Adrenal gland (tissue), 12 donors: ENCODE measurements around the gene KCNMA1. TPM values are rescaled to one million over a fixed set of nuclear protein-coding genes. Genes with fewer than 3 reads are reported as not detected.

Experiments
- DNase-seq, 7 donors: peaks; one replicate each; pipeline ENCODE4 v3.0.0-alpha.2; 2019 to 2020
- H3K27ac ChIP-seq, 5 donors: fragments of 200-600 bp; sonication (generic) in 4 of 5; 1 replicate in 3 of 5; 2 replicates in 2 of 5; pipeline versions ENCODE4 v1.5.1 to v1.8.0; 2016 to 2020; ENCODE audit warnings: mild to moderate bottlenecking in 1 of 5
- H3K27me3 ChIP-seq: fragments of 200-600 bp; 2 replicates; pipeline ENCODE4 v1.8.0; 2021
- H3K36me3 ChIP-seq, 2 donors: fragments of 200-600 bp; replicated peaks in 1 of 2; 1 replicate in 1 of 2; 2 replicates in 1 of 2; pipeline versions ENCODE4 v1.5.1 to v1.8.0; 2018 to 2022
- H3K4me1 ChIP-seq, 2 donors: fragments of 200-600 bp; replicated peaks in 1 of 2; 1 replicate in 1 of 2; 2 replicates in 1 of 2; pipeline versions ENCODE4 v1.5.1 to v1.8.0; 2018 to 2021
- H3K4me3 ChIP-seq, 4 donors: fragments of 200-600 bp; sonication (generic) in 3 of 4; one replicate each; pipeline ENCODE4 v1.5.1; 2016 to 2018
- H3K9me3 ChIP-seq, 3 donors: fragments of 200-600 bp; sonication (generic) in 1 of 3; replicated peaks in 1 of 3; 1 replicate in 2 of 3; 2 replicates in 1 of 3; pipeline versions ENCODE4 v1.5.1 to v1.8.0; 2016 to 2021
- POLR2A ChIP-seq, 2 donors: fragments of 450-650 bp; IDR thresholded peaks; one replicate each; pipeline ENCODE4 v1.6.1; 2017; ENCODE audit warnings: antibody characterized with exemption in 2 of 2, mild to moderate bottlenecking in 2 of 2, moderate library complexity in 1 of 2
- WGBS, 4 donors: extraction: QIAGEN DNeasy Blood & Tissue Kit in 2 of 4; methylation state at CpG; one replicate each; pipeline versions ENCODE4 v1.1.5 to v1.1.7; 2013 to 2017; 5-methylcytosine and 5-hydroxymethylcytosine counted together
- intact Hi-C, 2 donors: fragments of 100-400 bp; cut with DNase I; formaldehyde crosslinking; loops; one replicate each; pipeline versions ENCODE4 v1.14.1 to v1.15.0; 2022 to 2023
- polyA plus RNA-seq, 3 donors: library from polyadenylated mRNA; stranded (reverse); fragments of 200-250 nt in 2 of 3; fragments of 350-450 nt in 1 of 3; fragmentation: Illumina TruSeq in 1 of 3; extraction: RNeasy Lipid Tissue Mini Kit (QIAGEN cat#74804) in 1 of 3; gene quantifications; one replicate each; pipeline ENCODE4 v1.2.3, GENCODE V29; 2013 to 2014
- total RNA-seq, 9 donors: library from RNA; depleted of rRNA in 4 of 9; stranded (reverse); fragments of >200 nt in 4 of 9; fragments of 120-200 nt in 1 of 9; fragmentation: NEBNext Ultra II Directional in 1 of 9; extraction: Animal tissue kit (Norgen Biotek cat#: 25700) in 1 of 9; gene quantifications; one replicate each; pipeline versions ENCODE4 v1.1.0 to v1.2.4, GENCODE V29; 2013 to 2023
- TF ChIP-seq, protein P1 (sequence below), 6 experiments: fragments of 450-650 bp in 4 of 6; fragments of 200-600 bp in 2 of 6; sonication (generic) in 1 of 6; IDR thresholded peaks; 1 replicate in 5 of 6; 2 replicates in 1 of 6; pipeline versions ENCODE4 v1.5.1 to v1.8.0; 2016 to 2021; ENCODE audit warnings: antibody characterized with exemption in 6 of 6, mild to moderate bottlenecking in 2 of 6, moderate library complexity in 1 of 6
- donor health status: healthy with polysubstance abuse.
- donor health status: Bipolar disorder and iron deficiency.
- donor health status: DM: yes; HTN: yes; CAD: no.
- donor health status: DM: no; HTN: no; CAD: no.
- donor health status: DM: no; HTN: no; CAD: no.
- donor health status: DM: yes; HTN: yes; CAD: no.

Gene KCNMA1
- total and polyA plus RNA-seq, 12 donors: 6.4 to 37.7 (median 13.4) TPM

DNA sequence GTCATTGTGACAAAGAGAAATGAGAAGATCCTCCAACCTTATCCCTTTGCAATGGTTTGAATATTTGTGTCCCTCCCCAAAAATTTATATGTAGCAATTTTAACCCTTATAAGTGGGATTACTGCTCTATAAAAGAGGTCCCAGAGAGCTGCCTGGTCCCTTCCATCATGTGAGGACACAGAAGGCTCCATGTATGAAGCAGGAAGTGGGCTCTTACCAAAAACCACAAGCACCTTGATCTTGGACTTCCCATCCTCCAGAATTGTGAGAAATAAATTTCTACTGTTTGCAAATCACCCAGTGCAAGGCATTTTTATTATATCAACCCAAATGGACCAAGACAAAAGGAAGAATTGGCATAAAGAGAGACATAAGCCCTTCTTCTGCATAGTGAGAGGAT is 95.7 kb downstream of the KCNMA1 start:
- TF ChIP-seq, protein P1, sequence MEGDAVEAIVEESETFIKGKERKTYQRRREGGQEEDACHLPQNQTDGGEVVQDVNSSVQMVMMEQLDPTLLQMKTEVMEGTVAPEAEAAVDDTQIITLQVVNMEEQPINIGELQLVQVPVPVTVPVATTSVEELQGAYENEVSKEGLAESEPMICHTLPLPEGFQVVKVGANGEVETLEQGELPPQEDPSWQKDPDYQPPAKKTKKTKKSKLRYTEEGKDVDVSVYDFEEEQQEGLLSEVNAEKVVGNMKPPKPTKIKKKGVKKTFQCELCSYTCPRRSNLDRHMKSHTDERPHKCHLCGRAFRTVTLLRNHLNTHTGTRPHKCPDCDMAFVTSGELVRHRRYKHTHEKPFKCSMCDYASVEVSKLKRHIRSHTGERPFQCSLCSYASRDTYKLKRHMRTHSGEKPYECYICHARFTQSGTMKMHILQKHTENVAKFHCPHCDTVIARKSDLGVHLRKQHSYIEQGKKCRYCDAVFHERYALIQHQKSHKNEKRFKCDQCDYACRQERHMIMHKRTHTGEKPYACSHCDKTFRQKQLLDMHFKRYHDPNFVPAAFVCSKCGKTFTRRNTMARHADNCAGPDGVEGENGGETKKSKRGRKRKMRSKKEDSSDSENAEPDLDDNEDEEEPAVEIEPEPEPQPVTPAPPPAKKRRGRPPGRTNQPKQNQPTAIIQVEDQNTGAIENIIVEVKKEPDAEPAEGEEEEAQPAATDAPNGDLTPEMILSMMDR (IDR thresholded peaks at IDR 0.05): no peak
- no peak for TF ChIP-seq POLR2A (IDR thresholded peaks at IDR 0.05)
- Histone ChIP-seq H3K4me3 (no peak overlapping the region), H3K27me3 (no peaks in the 10 kb centered on the region), H3K4me1 (no peaks in the 10 kb centered on the region), H3K27ac (no peak overlapping the region), H3K9me3 (no peaks in the 10 kb centered on the region), H3K36me3 (no peaks in the 10 kb centered on the region)
- intact Hi-C loops: no loop called here
- DNase-seq: no peak

DNA sequence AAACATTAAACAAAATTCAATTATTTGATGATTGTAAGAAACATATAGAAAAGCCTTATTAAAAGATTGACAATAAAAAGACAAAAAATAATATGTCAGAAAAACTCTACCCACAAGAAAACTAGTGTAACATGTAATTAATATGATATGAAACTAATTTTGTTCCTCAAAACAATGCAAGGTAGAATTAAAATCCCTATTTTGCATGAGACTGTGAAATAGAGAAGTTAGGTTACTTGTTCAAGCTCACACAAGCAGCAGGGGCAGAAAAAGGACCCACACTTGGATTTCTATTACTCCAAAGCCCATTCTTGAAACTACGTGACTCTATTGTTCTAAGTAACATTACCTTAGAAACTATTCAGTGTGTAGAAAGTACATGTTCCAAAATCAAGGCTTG is 96.4 kb downstream of the KCNMA1 start:
- Histone ChIP-seq H3K27me3 (no peaks in the 10 kb centered on the region), H3K36me3 (no peaks in the 10 kb centered on the region), H3K4me1 (no peaks in the 10 kb centered on the region), H3K27ac (no peak overlapping the region), H3K9me3 (no peaks in the 10 kb centered on the region), H3K4me3 (no peak overlapping the region)
- no peak for TF ChIP-seq POLR2A (IDR thresholded peaks at IDR 0.05)
- TF ChIP-seq, protein P1 (IDR thresholded peaks at IDR 0.05): no peak
- intact Hi-C loops: no loop called here
- 83 to 97% (median 93%) methylated on average over 1 of the region's 1 CpG for WGBS, 4 donors
- no peak for DNase-seq

DNA sequence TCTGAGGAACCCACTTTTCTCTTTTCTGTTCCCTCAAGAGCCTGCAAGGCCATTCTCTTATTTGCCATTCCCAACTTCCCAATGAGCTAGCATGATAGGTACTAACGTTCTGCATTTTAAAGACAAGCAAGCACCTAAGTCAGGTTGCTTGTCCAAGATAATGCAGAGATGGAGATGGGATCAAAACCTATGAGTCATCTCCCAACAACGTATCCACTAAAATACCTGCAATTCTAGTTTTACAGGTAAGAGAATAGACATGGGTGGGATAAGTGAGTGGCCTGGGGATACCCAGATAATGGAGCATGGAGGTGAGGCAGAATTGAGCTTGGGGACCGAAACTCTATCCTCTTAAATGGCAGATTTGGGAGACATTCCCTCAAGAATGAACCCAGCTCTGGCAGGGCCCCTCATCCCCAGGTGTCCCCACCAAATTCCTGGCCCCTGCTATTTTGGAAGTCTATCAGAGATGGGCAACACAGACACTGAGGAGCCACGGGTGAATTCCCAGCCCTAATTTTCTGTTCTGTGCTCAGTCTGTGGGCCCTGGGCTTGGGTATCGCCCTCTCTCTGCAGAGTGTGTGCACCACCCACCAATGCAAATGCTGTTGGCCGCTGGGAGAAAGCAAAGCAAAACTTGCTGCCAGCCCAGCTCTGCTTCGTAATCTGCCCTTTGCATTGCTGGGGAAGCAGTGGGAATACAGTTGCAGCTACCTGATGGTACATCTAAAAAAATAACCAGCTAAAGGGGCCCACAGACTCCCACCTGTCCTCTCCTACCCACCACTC is 98.3 kb downstream of the KCNMA1 start:
- TF ChIP-seq, protein P1 (IDR thresholded peaks at IDR 0.05): no peak
- TF ChIP-seq POLR2A (IDR thresholded peaks at IDR 0.05): no peak
- Histone ChIP-seq H3K4me1 (no peaks in the 10 kb centered on the region), H3K4me3 (no peak overlapping the region), H3K27me3 (no peaks in the 10 kb centered on the region), H3K9me3 (no peaks in the 10 kb centered on the region), H3K36me3 (no peaks in the 10 kb centered on the region), H3K27ac (no peak overlapping the region)
- DNase-seq: no peak
- intact Hi-C loops: no loop called here
- WGBS, 4 donors: 74 to 84% (median 79%) methylated on average over 7 of the region's 7 CpGs

DNA sequence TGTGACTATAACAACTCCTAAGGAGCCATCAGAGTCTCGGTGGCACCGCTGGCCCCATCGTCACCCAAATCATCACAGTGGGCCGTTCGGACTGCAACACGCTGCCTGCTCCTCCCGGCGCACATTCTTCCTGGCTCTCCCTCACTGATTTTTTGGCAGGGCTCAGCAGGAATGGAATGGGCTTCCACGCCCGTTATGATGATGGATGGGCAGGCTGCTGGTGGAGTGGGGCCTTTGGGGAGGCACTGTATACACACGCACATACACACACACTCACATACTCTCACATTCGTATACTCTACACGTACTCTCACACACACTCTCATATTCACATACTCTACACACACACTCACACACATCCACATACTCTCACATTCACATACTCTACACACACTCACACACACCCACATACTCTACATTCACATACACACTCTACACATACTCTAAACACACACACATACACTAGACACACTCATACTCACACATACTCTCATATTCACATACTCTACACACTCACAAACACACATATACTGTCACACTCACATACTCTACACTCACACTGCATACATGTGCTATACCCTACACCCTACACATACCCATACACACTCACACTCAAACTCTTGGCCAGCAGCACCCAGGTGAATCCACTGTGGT is 99.8 kb downstream of the KCNMA1 start:
- intact Hi-C loops: no loop called here
- Histone ChIP-seq H3K27me3 (no peaks in the 10 kb centered on the region), H3K27ac (no peak overlapping the region), H3K4me3 (no peak overlapping the region), H3K4me1 (peaks cover 0 to 6% of the 10 kb centered on the region in 2 donors), H3K9me3 (no peaks in the 10 kb centered on the region), H3K36me3 (no peaks in the 10 kb centered on the region)
- TF ChIP-seq POLR2A (IDR thresholded peaks at IDR 0.05): no peak
- TF ChIP-seq, protein P1 (IDR thresholded peaks at IDR 0.05): no peak
- no peak for DNase-seq
- WGBS, 4 donors: 72 to 83% (median 77%) methylated on average over 13 of the region's 13 CpGs
